ENCODE results near the gene SPTB.
"Not testable (repeated sequence)": the region's sequence is repeated elsewhere in the genome, so short reads cannot be mapped to it uniquely, and the experiment has no call there.

The SPTB gene

DNA sequence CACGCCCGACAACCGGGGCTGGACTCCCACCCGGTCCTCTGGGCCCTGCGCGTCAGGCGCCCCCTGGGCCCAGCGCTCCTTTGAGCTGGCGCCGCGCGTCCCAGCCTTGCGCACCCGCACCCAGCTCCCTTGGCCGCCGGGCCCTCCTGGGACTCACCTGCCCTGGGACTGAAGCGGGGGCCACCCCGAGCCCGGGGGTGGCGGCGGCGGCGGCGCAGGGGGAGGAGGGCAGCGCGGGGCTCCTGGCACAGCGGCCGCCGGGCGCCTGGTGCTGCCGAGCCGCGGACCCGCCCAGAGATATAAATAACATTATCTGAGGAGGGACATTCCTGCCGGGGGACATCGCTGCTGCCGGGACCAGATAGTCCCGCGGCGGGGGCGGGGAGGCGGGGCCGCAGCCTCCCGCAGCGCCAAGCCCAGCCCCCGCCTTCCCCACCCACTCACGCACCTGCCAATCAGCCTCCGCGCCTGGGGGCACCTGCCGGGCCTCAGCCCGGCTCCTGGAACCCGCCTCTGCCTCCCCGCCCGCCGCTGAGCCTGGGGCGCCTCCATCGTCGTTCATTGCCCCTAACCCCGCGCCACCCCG, at the start of gene SPTB:
SPTB (minus strand) TSS at position 273 of the 586 bp plus-strand sequence. CDS start 56,813 bp downstream, outside the sequence.
- no peak for DNase-seq

DNA sequence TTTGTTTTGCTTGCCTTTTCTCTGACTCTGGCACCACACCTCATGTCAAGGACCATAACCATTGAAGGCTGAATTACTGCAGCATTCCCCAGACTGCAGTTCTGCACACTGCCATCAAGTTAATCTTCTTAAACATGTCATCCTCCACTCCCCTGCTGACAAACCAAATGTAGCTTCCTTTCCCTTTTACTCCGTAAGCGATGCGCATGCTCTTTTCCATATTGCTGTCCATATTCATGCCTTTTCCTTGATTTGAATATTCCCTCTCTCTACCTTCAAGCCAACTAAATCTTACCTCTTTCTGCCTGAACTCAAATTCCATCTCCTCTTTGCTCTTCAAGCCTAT, 49.3 kb upstream of the SPTB start:
- no peak for DNase-seq

DNA sequence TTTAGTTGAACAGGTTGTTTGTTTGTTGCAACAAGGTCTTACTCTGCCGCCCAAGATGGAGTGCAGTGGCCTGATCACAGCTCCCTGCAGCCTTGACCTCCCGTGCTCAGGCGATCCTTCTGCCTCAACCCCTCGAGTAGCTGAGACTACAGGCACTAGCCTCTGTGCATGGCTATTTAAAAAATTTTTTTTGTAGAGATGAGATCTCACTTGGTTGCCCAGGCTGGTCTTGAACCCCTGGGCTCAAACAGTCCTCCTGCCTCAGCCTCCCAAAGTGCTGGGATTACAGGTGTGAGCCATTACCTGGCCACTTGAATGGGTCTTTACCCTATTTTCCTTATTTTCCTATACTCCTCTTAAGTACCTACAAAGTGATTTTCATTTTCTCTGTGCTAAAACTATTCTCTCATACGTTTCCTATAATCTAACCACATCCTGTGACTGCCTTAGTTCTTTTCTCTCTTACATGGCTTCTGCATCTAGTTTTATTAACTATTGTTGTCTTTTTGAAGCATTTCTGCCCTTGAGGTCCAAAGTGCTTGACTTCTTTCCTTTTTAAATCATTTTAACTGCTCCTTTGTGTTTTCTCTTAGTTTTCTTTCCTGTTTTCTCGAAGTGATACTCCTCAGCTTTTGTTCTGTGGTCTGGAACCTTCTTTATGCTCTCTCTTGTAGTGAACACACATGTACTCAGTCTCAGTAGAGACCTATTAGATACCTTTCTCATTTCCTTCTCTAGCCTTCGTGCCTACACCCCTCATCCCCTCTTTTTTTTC, 48.7 kb upstream of the SPTB start:
- no peak for DNase-seq

DNA sequence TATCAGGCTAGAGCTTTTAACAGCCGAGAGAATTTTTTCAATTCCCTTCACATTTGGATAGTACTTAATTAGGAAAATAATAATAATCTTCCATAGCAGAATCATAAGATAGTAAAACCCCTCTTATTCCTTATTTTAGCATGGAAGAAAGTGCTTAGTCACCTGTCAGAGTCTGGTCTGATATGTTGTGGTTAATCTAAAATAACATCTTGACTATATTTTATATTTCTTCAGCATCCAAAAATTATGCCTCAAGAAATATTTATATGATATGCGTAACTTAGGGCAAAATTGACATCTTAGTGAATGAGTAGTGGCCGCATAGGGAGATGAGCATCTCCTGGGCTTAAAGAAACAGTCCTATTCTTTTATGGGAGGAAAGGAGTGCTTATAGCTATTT, 47.3 kb upstream of the SPTB start:
- DNase-seq = no peak

DNA sequence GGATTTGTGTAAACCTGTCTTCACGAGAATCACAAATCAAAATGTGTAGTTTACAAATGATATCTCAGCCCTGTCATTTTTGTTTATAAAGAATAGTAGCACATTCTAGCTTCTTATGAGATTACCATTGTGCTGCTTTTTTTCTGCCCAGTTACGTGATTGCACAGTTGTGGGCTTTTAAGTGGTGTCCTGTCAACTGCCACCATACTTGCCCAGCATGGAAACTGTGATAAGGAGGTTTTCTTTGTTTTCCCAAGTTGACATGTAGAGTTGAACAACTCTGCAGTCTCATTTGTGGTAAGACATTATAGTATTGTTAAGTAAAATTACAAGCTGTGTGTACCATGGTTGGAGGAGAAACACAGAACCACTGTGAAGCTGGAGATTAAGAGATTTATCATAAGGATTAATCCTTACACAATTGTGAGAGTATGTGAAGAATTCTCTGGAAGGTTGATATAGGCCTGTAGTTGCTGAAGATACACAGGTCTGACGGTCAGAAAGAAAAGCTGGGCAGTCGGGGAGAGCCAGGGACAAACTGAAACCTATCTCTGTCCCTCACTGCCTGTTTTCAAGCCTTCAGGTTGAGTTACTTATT, 46.8 kb upstream of the SPTB start:
- DNase-seq = no peak

DNA sequence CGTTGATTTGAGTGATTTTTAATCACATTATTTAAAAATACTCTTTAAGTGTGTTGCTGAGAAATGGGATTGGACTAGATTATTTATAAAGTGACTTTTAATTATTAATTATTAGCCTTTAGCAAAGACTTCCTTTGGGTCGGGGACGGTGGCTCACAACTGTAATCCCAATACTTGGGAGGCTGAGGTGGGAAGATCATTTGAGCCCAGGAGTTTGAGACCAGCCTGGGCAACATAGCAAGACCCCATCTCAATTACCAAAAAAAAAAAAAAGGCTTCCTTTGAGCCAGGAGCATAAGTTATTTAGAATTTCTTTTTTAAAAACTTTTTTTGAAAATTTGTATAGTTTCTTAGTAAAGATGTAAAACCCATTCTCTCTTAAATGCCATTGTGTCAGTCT, 43.3 kb upstream of the SPTB start:
- DNase-seq = no peak

DNA sequence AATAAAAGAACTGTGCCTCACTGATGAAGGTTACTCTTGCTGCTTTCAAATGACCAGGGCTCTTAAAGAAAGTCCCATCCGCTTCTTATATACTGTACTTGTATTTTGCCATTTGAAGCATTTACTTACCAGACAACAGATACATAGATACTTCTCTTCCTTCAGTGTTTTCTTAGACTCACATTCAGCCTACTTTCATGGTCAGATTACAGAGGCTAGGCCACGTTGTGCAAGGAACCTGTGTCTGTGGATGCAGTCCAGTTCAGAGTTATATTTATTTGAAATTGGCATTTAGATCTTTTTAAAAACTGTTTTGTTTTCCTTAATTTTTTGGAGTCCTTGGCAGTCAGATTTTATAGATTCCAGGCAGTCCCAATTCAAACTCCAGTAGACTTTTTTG, 40.8 kb upstream of the SPTB start:
- no peak for DNase-seq

DNA sequence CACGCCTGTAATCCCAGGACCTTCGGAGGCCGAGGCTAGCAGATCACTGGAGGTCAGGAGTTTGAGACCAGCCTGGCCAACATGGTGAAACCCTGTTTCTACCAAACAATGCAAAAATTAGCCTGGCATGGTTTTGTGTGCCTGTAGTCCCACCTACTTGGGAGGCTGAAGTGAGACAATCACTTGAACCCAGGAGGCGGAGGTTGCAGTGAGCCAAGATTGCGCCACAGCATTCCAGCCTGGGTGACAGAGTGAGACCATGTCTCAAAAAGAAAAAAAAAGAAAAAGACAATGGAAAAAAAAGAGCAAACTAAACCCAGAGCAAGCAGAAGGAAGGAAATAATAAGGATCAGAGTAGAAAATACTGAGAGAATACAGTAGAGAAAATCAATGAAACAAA, 39.9 kb upstream of the SPTB start:
- DNase-seq = no peak

DNA sequence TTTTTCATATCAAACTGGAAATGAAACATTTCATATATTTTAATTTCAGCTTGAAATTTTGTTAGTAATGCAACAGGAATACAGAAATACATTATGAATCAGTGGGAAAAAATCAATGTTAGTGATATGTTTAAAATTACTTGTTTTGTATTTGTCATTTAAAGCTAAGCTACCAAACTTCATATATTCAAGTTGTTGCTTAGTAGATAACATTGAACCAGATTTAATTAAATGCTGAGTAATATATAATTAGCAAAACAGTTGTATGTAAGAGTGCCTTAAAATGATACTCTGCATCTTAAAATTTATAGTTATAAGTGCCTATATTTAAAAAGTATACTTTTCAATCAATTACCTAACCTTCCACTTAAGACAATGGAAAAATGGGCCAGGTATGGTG, 39.5 kb upstream of the SPTB start:
- DNase-seq = no peak

DNA sequence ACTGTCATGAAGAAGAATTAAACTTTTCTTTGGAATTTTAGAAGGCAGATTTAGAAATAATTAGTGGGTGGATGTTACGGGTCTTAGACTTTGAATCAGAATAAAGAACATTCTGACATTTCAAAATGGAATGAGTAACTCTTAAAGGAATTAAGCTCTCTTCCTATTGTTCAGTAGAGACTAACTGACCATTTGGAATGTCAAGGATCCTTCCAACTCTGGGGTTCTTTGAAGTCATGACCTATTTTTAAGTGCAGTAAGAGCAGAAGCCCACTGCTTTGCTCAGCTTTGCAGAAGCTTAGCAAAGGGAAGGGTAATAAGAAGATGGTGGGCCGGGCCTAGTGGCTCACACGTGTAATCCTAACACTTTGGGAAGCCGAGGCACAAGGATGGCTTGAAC, 38.5 kb upstream of the SPTB start:
- DNase-seq = no peak

DNA sequence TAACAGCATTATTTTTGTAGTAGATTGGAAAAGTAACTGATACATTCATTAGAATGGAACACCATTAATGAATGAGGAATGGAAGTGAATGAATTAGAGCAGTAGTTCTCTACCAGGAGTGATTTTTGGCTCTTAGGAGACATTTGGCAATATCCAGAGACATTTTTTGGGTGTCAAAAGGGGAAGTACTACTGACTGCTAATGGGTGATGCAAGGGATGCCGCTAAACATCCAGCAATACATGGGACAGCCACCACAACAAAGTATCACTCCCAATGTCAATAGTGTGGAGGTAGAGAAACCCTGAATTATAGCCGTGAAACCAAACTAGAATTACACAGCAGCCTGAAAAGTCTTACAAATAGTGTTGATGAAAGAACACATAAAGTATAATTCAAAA, 36.1 kb upstream of the SPTB start:
- DNase-seq = peak; percentile 15

DNA sequence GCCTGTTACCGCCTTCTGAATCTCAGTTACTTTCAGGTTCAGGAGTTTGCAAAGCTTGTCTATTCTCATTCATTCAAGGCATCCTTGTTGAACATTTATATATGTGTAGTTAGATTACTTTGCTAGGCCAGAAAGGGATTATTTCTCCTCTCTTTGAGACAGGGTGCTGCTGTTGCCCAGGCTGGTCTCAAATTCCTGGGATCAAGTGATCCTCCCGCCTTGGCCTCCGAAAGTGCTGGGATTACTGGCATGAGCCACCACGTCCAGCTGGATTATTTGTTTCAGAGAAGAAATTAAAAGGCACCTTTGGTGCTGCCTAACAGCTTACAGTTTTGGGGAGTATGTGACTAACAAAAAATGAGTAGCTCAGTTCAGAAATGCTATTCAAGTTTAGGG, 35.3 kb upstream of the SPTB start:
- DNase-seq = no peak

DNA sequence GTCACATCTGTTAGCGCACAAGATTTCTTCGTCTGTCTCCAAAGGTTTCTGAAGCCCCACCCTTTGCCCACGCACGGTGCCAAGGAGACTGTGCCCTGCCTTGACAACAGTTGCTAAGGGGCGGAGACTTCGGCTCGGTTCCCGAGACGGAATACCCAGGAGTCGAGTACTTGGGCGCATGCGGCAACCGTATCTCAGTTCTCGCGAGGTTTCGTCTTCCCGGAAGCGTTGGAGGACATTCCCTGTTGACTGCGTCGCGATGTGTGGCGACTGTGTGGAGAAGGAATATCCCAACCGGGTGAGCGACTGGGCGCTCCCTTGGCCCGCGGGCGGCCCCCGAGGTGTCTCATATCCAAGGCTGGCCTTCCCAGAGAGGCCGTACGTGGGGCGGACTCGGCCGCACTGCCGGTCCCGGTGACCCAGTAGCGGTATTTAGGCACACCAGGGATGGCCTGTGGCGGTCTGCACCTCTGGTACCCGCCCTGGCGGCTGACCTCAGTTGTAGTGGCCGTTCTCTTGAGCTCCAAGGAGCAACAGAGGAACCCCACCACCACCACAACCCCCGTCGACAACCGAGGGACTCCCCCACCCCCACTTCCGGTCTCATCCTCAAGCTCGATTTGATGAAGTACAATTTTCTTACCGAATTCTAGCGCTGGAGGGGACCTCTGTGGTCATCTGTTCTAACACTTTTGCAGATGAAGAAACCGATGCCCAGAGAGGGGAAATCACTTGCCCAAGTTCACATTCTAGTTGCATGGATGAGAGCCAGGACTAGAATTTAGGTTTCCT, 34.7 kb upstream of the SPTB start, which contains the start of gene CHURC1:
CHURC1 (plus strand) TSS at position 219 of the 792 bp plus-strand sequence; CDS start at position 260, 41 bp downstream.
- peak; percentile 73 for DNase-seq

DNA sequence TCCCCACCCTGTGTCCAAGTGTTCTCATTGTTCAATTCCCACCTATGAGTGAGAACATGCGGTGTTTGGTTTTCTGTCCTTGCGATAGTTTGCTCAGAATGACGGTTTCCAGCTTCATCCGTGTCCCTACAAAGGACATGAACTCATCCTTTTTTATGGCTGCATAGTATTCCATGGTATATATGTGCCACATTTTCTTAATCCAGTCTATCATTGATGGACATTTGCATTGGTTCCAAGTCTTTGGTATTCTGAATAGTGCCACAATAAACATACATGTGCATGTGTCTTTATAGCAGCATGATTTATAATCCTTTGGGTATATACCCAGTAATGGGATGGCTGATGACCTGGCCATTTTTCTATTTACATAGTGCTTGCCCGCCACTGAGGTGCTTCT, 33.8 kb upstream of the SPTB start:
- DNase-seq = not testable (repeated sequence)

DNA sequence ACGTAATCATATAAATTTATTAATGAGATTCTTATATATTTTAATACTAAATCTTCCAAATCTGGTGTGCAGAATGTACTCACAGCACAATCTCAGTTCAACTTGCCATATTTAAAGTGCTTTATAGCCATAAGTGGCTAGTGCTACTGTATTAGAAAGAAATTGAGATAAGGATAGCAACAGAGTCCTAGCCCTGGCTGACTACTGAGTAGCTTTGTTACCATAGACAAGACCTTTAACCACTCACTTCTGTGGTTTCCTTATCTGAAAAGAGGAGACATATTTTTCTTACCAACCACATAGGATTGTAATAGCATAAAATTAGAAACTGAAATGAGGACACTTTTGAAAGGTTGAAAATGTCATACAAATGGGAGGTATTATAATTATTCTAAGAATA, 32.6 kb upstream of the SPTB start:
- no peak for DNase-seq

DNA sequence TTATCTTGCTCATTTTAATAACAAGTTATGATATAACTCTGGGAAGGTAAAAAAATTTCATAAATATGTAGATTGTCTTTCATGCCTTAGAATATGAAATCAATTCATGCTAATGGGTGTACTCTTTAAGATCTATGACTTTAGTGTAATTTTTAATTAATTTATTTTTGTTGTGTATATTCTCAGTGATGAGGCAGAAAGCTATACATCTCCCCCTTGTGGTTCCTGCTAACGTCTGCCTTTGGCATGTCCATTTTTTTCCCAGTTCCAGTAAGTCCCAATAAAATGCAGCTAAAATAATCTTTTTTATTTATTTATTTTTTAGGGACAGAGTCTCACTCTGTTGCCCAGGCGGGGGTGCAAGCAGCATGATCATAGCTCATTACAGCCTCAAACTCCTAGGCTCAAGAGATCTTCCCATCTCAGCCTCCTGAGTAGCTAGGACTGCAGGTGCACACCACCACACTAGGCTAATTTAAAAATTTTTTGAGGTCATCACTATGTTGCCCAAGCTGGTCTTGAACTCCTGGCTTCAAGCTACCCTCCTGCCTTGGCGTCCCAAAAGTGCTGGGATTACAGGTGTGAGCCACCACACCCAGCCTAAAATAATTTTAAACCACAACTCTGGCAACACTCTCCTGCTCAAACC, 31.3 kb upstream of the SPTB start:
- no peak for DNase-seq

DNA sequence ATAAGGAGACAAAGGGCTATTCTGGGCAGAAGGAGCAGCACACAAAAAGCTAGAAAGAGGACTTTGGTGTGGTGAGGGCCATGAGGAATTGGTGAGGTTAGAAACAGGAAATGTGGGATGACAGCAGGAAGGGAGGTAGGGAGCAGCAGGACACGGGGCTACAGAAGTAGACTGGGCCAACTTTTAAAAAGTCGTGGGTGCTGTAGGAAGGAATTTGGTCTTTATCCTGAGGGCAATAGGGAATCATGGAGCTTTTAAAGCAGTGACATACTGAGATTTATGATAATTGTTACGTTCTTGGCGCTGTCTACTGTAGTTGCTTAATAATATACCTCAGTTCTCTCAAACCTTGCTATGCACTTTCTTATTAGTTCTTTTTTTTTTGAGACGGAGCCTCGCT, 26.3 kb upstream of the SPTB start:
- DNase-seq = no peak

DNA sequence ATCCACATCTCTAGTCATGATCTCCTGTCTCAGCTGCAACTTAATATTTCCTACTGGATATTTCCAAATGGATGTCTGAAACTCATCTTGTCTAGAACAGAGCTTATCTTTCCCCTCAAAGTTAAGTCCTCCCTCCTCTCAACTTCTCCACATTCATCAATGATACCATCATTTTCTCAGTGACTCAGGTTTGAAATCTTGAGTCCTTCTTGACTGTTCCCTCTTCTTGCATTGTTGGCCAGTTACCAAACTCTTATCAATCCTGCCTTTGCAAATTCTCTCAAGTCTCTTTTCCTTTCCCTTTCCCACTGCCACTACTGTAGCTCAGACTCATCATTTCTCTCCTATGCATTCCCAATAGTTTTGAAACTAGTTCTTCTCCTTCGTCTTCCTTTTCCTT, 20.3 kb upstream of the SPTB start:
- no peak for DNase-seq

DNA sequence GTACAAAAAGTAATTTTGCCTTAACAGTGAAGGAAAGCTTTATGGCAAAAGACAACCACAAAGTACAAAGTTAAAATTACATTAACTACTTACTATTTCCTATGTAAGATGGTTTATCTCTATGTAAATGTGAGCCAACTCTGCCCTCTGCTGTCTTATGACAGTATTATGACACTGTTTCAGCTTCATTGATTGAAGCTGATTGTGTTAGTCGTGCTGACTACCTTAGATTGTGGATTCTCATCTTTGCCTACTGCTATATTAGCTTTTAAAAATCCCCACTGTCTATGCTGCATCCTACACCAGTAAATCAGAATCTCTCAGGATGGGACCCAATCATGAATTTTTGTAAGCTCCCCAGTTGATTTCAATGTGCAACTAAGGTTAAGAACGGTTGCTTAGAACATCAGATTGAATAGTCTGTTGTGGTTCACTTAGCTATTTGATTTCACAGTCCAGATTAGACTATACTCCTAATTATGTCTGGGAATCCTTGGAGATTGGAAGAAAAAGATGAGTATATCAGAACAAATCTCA, 12.2 kb upstream of the SPTB start:
- no peak for DNase-seq

DNA sequence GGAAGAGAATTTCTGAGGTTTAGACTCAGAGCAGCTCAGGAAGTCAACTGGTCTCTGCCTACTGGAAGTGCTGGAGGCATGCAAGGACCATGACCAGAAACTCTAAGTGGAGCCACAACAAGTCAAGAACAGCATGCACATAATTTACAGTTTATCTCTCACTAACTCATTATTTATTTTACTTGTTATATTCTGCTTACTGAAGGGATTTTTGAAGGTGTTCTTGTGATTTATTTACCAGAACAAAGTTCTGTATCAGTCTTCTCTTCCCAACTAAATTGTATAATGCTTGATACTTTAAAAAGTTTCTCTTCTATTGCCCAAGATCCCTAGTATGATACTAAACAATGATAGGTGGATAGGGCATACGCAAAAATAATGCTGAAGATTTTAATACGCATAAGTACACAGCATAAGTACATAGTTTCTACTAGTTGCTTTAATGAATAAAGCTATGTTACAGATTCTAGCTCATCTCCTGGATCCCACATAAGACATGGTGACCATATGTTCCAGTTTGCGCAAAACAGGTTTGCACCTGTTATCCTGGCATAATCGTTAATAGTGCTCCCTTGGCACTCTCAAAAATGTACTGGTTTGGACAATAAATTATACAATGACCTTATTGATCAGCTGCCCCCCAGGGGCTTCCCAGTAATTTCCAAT, 11.6 kb upstream of the SPTB start:
- DNase-seq = no peak

DNA sequence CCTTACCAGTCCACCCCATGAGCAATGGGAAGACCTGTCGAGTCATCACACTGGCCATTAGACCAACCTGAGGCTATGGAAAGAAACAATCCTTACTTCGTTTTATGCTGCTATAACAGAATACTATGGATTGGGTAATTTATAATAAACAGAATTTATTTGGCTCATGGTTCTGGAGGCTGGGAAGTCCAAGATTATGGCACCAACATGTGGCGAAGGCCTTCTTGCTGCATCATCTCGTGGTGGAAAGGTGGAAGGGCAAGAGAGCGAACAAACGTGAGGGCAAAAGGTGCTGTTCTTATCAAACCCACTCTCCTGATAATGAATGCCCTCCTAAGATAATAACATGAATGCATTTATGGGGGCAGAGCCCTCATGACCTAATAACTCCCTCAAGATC, 9.6 kb upstream of the SPTB start:
- no peak for DNase-seq

DNA sequence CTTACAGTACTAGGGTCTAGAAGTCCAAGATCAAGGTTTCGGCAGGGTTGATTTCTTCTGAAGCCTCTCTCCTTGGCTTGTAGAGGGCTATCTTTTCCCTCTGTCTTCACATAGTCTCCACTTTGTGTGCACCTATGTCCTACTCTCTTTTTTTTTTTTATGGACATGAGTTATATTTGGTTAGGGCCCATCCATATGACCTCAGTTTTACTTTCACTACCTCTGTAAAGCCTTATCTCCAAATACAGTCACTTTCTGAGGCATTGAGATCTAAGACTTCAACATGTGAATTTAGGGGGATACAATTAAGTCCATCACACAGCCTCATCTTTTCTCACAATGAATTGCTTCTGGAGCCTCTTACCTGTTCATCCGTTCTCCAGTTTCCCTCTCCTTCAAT, 5.9 kb upstream of the SPTB start:
- no peak for DNase-seq

Measured in SIG-M5 (cell line).